GM23338 (cell line): Measurements from ENCODE around the gene TSEN2. TPM values are rescaled to one million over a fixed set of nuclear protein-coding genes. Genes with fewer than 3 reads are reported as not detected.
A peak's percentile ranks its signal among the peaks of the same experiment; 100 is the strongest.

Experiments used
- ATAC-seq: fragments of 200-7000 bp; cut with Tn5 transposase; 3 replicates; pipeline ENCODE4 v1.9.1; 2020
- DNase-seq: peaks from one replicate; pipeline ENCODE4 v3.0.0-alpha.2; 2015; ENCODE audit warnings: low spot score
- H2AFZ ChIP-seq: fragments of 200-600 bp; sonication (generic); 2 replicates; pipeline ENCODE4 v1.8.0; 2016; ENCODE audit warnings: antibody characterized with exemption, mild to moderate bottlenecking, moderate library complexity
- H3F3A ChIP-seq: fragments of 200-600 bp; sonication (generic); replicated peaks from 2 replicates; pipeline ENCODE4 v1.8.0; 2017; ENCODE audit warnings: antibody characterized with exemption, mixed run types, low read depth
- H3K27ac ChIP-seq: fragments of 200-600 bp; sonication (generic); 2 replicates; pipeline ENCODE4 v1.6.1; 2016; ENCODE audit warnings: low read depth
- H3K27me3 ChIP-seq: fragments of 200-600 bp; sonication (generic); 2 replicates; pipeline ENCODE4 v1.8.0; 2016; ENCODE audit warnings: mild to moderate bottlenecking, mixed run types, moderate library complexity; ENCODE audit not compliant: insufficient read depth
- H3K36me3 ChIP-seq: fragments of 200-600 bp; sonication (generic); 2 replicates; pipeline ENCODE4 v1.8.0; 2016; ENCODE audit warnings: mild to moderate bottlenecking; ENCODE audit not compliant: insufficient read depth
- H3K4me1 ChIP-seq: fragments of 200-600 bp; sonication (generic); 2 replicates; pipeline ENCODE4 v1.8.0; 2016; ENCODE audit warnings: mild to moderate bottlenecking, moderate library complexity; ENCODE audit not compliant: insufficient read depth
- H3K4me2 ChIP-seq: fragments of 200-600 bp; sonication (generic); 2 replicates; pipeline ENCODE4 v1.7.1; 2017; ENCODE audit warnings: mixed run types
- H3K4me3 ChIP-seq: fragments of 200-600 bp; sonication (generic); 2 replicates; pipeline ENCODE4 v1.6.1; 2016; ENCODE audit warnings: mixed run types
- H3K79me2 ChIP-seq: fragments of 200-600 bp; sonication (generic); replicated peaks from 2 replicates; pipeline ENCODE4 v1.8.0; 2017; ENCODE audit warnings: mild to moderate bottlenecking; ENCODE audit not compliant: insufficient read depth
- H3K9me2 ChIP-seq: fragments of 200-600 bp; sonication (generic); 2 replicates; pipeline ENCODE4 v1.8.0; 2017; ENCODE audit not compliant: insufficient read depth
- H4K20me1 ChIP-seq: fragments of 200-600 bp; sonication (generic); replicated peaks from 2 replicates; pipeline ENCODE4 v1.8.0; 2017; ENCODE audit warnings: mild to moderate bottlenecking; ENCODE audit not compliant: insufficient read depth
- H3K27ac Mint-ChIP-seq: 2 replicates; pipeline ENCODE4 v1.8.0; 2020; ENCODE audit warnings: inconsistent platforms, mild to moderate bottlenecking, moderate library complexity, mixed read lengths
- H3K27me3 Mint-ChIP-seq: 3 replicates; pipeline ENCODE4 v1.8.0; 2022; ENCODE audit warnings: low read depth, mild to moderate bottlenecking, moderate library complexity, mixed read lengths, inconsistent platforms; ENCODE audit not compliant: insufficient read depth, poor library complexity
- H3K36me3 Mint-ChIP-seq: 3 replicates; pipeline ENCODE4 v1.8.0; 2021; ENCODE audit warnings: low read depth, mild to moderate bottlenecking, inconsistent platforms, moderate library complexity, mixed read lengths
- H3K4me1 Mint-ChIP-seq: 3 replicates; pipeline ENCODE4 v1.8.0; 2020; ENCODE audit warnings: mild to moderate bottlenecking, inconsistent platforms, mixed read lengths
- H3K4me3 Mint-ChIP-seq: 3 replicates; pipeline ENCODE4 v1.8.0; 2021; ENCODE audit warnings: moderate library complexity, mild to moderate bottlenecking, inconsistent platforms, mixed read lengths
- H3K9me3 Mint-ChIP-seq: 3 replicates; pipeline ENCODE4 v1.8.0; 2020; ENCODE audit warnings: moderate library complexity, mild to moderate bottlenecking, inconsistent platforms, mixed read lengths
- CREB1 ChIP-seq: fragments of 250-450 bp; sonication (Bioruptor Pico); IDR thresholded peaks from 2 replicates; pipeline ENCODE4 v1.5.0; 2020; ENCODE audit warnings: low read depth, mild to moderate bottlenecking, moderate library complexity
- CTCF ChIP-seq, 2 experiments: fragments of 200-600 bp in 1 of 2; sonication (generic) in 1 of 2; conservative IDR thresholded peaks; 2 replicates each; pipeline versions ENCODE4 v1.5.1 to v1.6.1; 2016 to 2017; ENCODE audit warnings: antibody characterized with exemption in 2 of 2, low read depth in 2 of 2, mild to moderate bottlenecking in 2 of 2, moderate library complexity in 1 of 2
- ETS1 ChIP-seq: IDR thresholded peaks from 2 replicates; pipeline ENCODE4 v1.6.1; 2016; ENCODE audit warnings: antibody characterized with exemption
- JUNB ChIP-seq: IDR thresholded peaks from one replicate; pipeline ENCODE4 v1.6.1; 2016; ENCODE audit warnings: antibody characterized with exemption; ENCODE audit not compliant: unreplicated experiment
- NANOG ChIP-seq: IDR thresholded peaks from 2 replicates; pipeline ENCODE4 v1.6.1; 2016; ENCODE audit warnings: antibody characterized with exemption, borderline replicate concordance
- REST ChIP-seq: IDR thresholded peaks from one replicate; pipeline ENCODE4 v1.6.1; 2018; ENCODE audit warnings: antibody characterized with exemption; ENCODE audit not compliant: unreplicated experiment
- ZNF114 ChIP-seq: fragments of 250-450 bp; sonication (Bioruptor Pico); IDR thresholded peaks from 2 replicates; pipeline ENCODE4 v1.5.0; 2020; ENCODE audit warnings: mild to moderate bottlenecking, moderate library complexity
- ZNF462 ChIP-seq: fragments of 250-450 bp; sonication (Bioruptor Pico); IDR thresholded peaks from 2 replicates; pipeline ENCODE4 v1.5.0; 2020; ENCODE audit warnings: mild to moderate bottlenecking, moderate library complexity
- polyA plus RNA-seq: library from polyadenylated mRNA; unstranded; fragments of >200 nt; fragmentation: Nextera tagmentation; extraction: Ambion mirVana; gene quantifications from 2 replicates; pipeline ENCODE4 v1.2.1, GENCODE V29; 2016
- total RNA-seq: library from RNA; depleted of rRNA; stranded (reverse); fragments of >200 nt; shearing (Covaris generic); gene quantifications from 2 replicates; pipeline ENCODE4 v1.2.3, GENCODE V29; 2014

TSEN2 gene
- total and polyA plus RNA-seq, 2 experiments from 2014 or later = 27.7 to 30.0 TPM

GRCh38 chr3:12558706-12559105 lies 74.4 kb downstream of the TSEN2 start:
- Histone ChIP-seq H3K27ac (0 out of 2 replicates have a peak overlapping the region, but pooled peaks have one; percentile 33), H3K4me1 (peaks cover 38% of the 10 kb centered on the region), H3K27me3 (peaks cover 14% of the 10 kb centered on the region), H3F3A (peaks cover 4% of the 10 kb centered on the region; the same call in 1 of the 2 replicates), H2AFZ (no peak overlapping the region), H3K4me3 (peak overlapping the region; percentile 64), H3K9me2 (no peaks in the 10 kb centered on the region), H3K36me3 (no peaks in the 10 kb centered on the region), H4K20me1 (peaks cover 45% of the 10 kb centered on the region), H3K4me2 (peak overlapping the region; percentile 80), H3K79me2 (peaks cover 65% of the 10 kb centered on the region)
- Mint-ChIP-seq H3K9me3 (no peaks in the 10 kb centered on the region), H3K27ac (no peak overlapping the region), H3K27me3 (peaks cover 1% of the 10 kb centered on the region), H3K4me3 (peak overlapping the region; percentile 82), H3K36me3 (peaks cover 3% of the 10 kb centered on the region; the same call in 1 of the 3 replicates), H3K4me1 (peaks cover 41% of the 10 kb centered on the region)
- no peak for ATAC-seq
- no peak for DNase-seq
- no peak for TF ChIP-seq ZNF114 (CRISPR knock-in tag)
- TF ChIP-seq CREB1 (CRISPR knock-in tag) = no peak
- no peak for TF ChIP-seq JUNB
- TF ChIP-seq CTCF (conservative IDR thresholded peaks at IDR 0.05; ENCODE audit: low read depth in 2 of 2) = no peak
- TF ChIP-seq ZNF462 = no peak
- no peak for TF ChIP-seq REST
- no peak for TF ChIP-seq ETS1
- no peak for TF ChIP-seq NANOG
